GM12892 (cell line): ENCODE measurements around the gene ZFHX2.

Experiments used
- POLR2A ChIP-seq: IDR thresholded peaks from 2 replicates; pipeline ENCODE4 v1.6.1; 2011; ENCODE audit warnings: low read depth, low read length, control low read depth
- POLR2AphosphoS5 ChIP-seq: IDR thresholded peaks from 2 replicates; pipeline ENCODE4 v1.6.1; 2011; ENCODE audit warnings: low read depth, low read length, control low read depth
- TAF1 ChIP-seq: IDR thresholded peaks from 2 replicates; pipeline ENCODE4 v1.6.1; 2011; ENCODE audit warnings: low read depth, mild to moderate bottlenecking, control low read depth, low read length, borderline replicate concordance

GRCh38 chr14:23521785-23522640, 29.6 kb downstream of the ZFHX2 start:
- TF ChIP-seq TAF1 (no peak), POLR2AphosphoS5 (no peak), POLR2A (no peak)
